Suprapubic skin (tissue), 4 donors: Measurements from ENCODE around the gene COG8.

Experiments used
- CTCF ChIP-seq, 2 donors: fragments of 200-600 bp in 1 of 2; fragments of 450-650 bp in 1 of 2; sonication (generic) in 1 of 2; IDR thresholded peaks; one replicate each; pipeline ENCODE4 v1.5.1; 2016 to 2019; ENCODE audit warnings: antibody characterized with exemption in 2 of 2, mild to moderate bottlenecking in 1 of 2, moderate library complexity in 1 of 2
- POLR2A ChIP-seq, 2 donors: fragments of 450-650 bp; IDR thresholded peaks; one replicate each; pipeline ENCODE4 v1.6.1; 2017; ENCODE audit warnings: antibody characterized with exemption in 2 of 2, mild to moderate bottlenecking in 2 of 2, moderate library complexity in 2 of 2
- POLR2AphosphoS5 ChIP-seq, 3 donors: sonication (generic); formaldehyde crosslinking; IDR thresholded peaks; one replicate each; pipeline ENCODE4 v1.6.1; 2017; ENCODE audit warnings: antibody characterized with exemption in 3 of 3

- TF ChIP-seq POLR2A (IDR thresholded peaks at IDR 0.05), result no peak
- no peak for TF ChIP-seq CTCF (IDR thresholded peaks at IDR 0.05)
- TF ChIP-seq POLR2AphosphoS5 (IDR thresholded peaks at IDR 0.05), result no peak
Measured at GRCh38 chr16:69307856-69308255, 31.5 kb downstream of the COG8 start.
